Nephron progenitor cell (in vitro differentiated cells): ENCODE measurements around the gene LMF1.

Experiments used
- DNase-seq: peaks from one replicate; pipeline ENCODE4 v3.0.0; 2021
- H3K27ac Mint-ChIP-seq: 2 replicates; pipeline ENCODE4 v1.8.0; 2021; ENCODE audit warnings: mild to moderate bottlenecking, moderate library complexity, mixed read lengths
- H3K27me3 Mint-ChIP-seq: 2 replicates; pipeline ENCODE4 v1.8.0; 2021; ENCODE audit warnings: mild to moderate bottlenecking, low read depth, mixed read lengths; ENCODE audit not compliant: poor library complexity
- H3K36me3 Mint-ChIP-seq: 2 replicates; pipeline ENCODE4 v1.8.0; 2021; ENCODE audit warnings: low read depth, mixed read lengths
- H3K4me1 Mint-ChIP-seq: 2 replicates; pipeline ENCODE4 v1.8.0; 2021; ENCODE audit warnings: mixed read lengths
- H3K4me3 Mint-ChIP-seq: 2 replicates; pipeline ENCODE4 v1.8.0; 2021; ENCODE audit warnings: mild to moderate bottlenecking, moderate library complexity, mixed read lengths
- H3K9me3 Mint-ChIP-seq: 2 replicates; pipeline ENCODE4 v1.8.0; 2021; ENCODE audit warnings: mild to moderate bottlenecking, moderate library complexity, mixed read lengths
- CTCF ChIP-seq: fragments of 200-600 bp; sonication (generic); IDR thresholded peaks from 2 replicates; pipeline ENCODE4 v1.5.0; 2021; ENCODE audit warnings: antibody characterized with exemption

Gene LMF1

GRCh38 chr16:932831-933330, 37.9 kb downstream of the LMF1 start:
- no peak for TF ChIP-seq CTCF
- peaks cover 43% of the 10 kb centered on the region for H3K4me1 Mint-ChIP-seq
- no peak for DNase-seq
- peaks cover 28% of the 10 kb centered on the region for H3K36me3 Mint-ChIP-seq
- no peaks in the 10 kb centered on the region for H3K9me3 Mint-ChIP-seq
- no peak overlapping the region for H3K4me3 Mint-ChIP-seq
- H3K27me3 Mint-ChIP-seq, result peaks cover 7% of the 10 kb centered on the region
- H3K27ac Mint-ChIP-seq, result peak overlapping the region; percentile 28

- DNase-seq, result no peak
- Mint-ChIP-seq H3K27ac (peak overlapping the region; percentile 83), H3K9me3 (peaks cover 6% of the 10 kb centered on the region), H3K36me3 (peaks cover 33% of the 10 kb centered on the region), H3K4me3 (no peak overlapping the region), H3K4me1 (peaks cover 49% of the 10 kb centered on the region), H3K27me3 (peaks cover 7% of the 10 kb centered on the region)
- TF ChIP-seq CTCF, result no peak
Measured at GRCh38 chr16:931626-932500, 38.9 kb downstream of the LMF1 start.

- H3K4me3 Mint-ChIP-seq, result no peak overlapping the region
- H3K27me3 Mint-ChIP-seq, result peaks cover 7% of the 10 kb centered on the region
- H3K9me3 Mint-ChIP-seq, result peaks cover 13% of the 10 kb centered on the region
- no peak for TF ChIP-seq CTCF
- peak overlapping the region; percentile 83 for H3K27ac Mint-ChIP-seq
- peaks cover 40% of the 10 kb centered on the region for H3K36me3 Mint-ChIP-seq
- no peak for DNase-seq
- peaks cover 51% of the 10 kb centered on the region for H3K4me1 Mint-ChIP-seq
Measured at GRCh38 chr16:931171-931570, 39.6 kb downstream of the LMF1 start.

- H3K4me3 Mint-ChIP-seq, result no peak overlapping the region
- TF ChIP-seq CTCF, result no peak
- peaks cover 7% of the 10 kb centered on the region for H3K27me3 Mint-ChIP-seq
Measured at GRCh38 chr16:930511-930910, 40.3 kb downstream of the LMF1 start.

GRCh38 chr16:930076-930475, 40.7 kb downstream of the LMF1 start:
- Mint-ChIP-seq H3K4me1 (peaks cover 52% of the 10 kb centered on the region), H3K36me3 (peaks cover 51% of the 10 kb centered on the region), H3K27ac (peak overlapping the region; percentile 64), H3K27me3 (peaks cover 7% of the 10 kb centered on the region), H3K9me3 (peaks cover 24% of the 10 kb centered on the region), H3K4me3 (no peak overlapping the region)
- DNase-seq, result no peak
- no peak for TF ChIP-seq CTCF

More at GRCh38 chr16:930511-930910, 40.3 kb downstream of the LMF1 start:
- no peak overlapping the region for H3K27ac Mint-ChIP-seq
- peaks cover 52% of the 10 kb centered on the region for H3K4me1 Mint-ChIP-seq
- H3K9me3 Mint-ChIP-seq, result peaks cover 19% of the 10 kb centered on the region
- peaks cover 47% of the 10 kb centered on the region for H3K36me3 Mint-ChIP-seq
- DNase-seq, result no peak
